HEK293T (cell line): Measurements from ENCODE around the gene PIM1.
"Not testable (repeated sequence)": the region's sequence is repeated elsewhere in the genome, so short reads cannot be mapped to it uniquely, and the experiment has no call there.

ENCODE experiments used
- ARNT ChIP-seq: fragments of 450-650 bp; IDR thresholded peaks from 2 replicates; pipeline ENCODE4 v1.6.1; 2017; ENCODE audit warnings: mild to moderate bottlenecking
- BHLHE40 ChIP-seq: fragments of 450-650 bp; IDR thresholded peaks from 2 replicates; pipeline ENCODE4 v1.6.1; 2016; ENCODE audit warnings: mild to moderate bottlenecking, moderate library complexity, borderline replicate concordance
- FOXA1 ChIP-seq: fragments of 450-650 bp; IDR thresholded peaks from 2 replicates; pipeline ENCODE4 v1.6.1; 2016; ENCODE audit warnings: mild to moderate bottlenecking
- FOXM1 ChIP-seq: fragments of 450-650 bp; IDR thresholded peaks from 2 replicates; pipeline ENCODE4 v1.6.1; 2017; ENCODE audit warnings: mild to moderate bottlenecking, borderline replicate concordance
- HDGF ChIP-seq: fragments of 450-650 bp; IDR thresholded peaks from 2 replicates; pipeline ENCODE4 v1.6.1; 2017; ENCODE audit warnings: antibody characterized with exemption, borderline replicate concordance
- NFRKB ChIP-seq: fragments of 450-650 bp; IDR thresholded peaks from 2 replicates; pipeline ENCODE4 v1.6.1; 2016; ENCODE audit warnings: mild to moderate bottlenecking, moderate library complexity
- PKNOX1 ChIP-seq: fragments of 450-650 bp; IDR thresholded peaks from 2 replicates; pipeline ENCODE4 v1.6.1; 2016
- SP1 ChIP-seq: fragments of 450-650 bp; IDR thresholded peaks from 2 replicates; pipeline ENCODE4 v1.6.1; 2017
- SUZ12 ChIP-seq: fragments of 450-650 bp; IDR thresholded peaks from 2 replicates; pipeline ENCODE4 v1.6.1; 2016; ENCODE audit warnings: mild to moderate bottlenecking
- TARDBP ChIP-seq: fragments of 450-650 bp; IDR thresholded peaks from 2 replicates; pipeline ENCODE4 v1.6.1; 2016
- ZNF384 ChIP-seq: fragments of 450-650 bp; IDR thresholded peaks from 2 replicates; pipeline ENCODE4 v1.6.1; 2016

DNA sequence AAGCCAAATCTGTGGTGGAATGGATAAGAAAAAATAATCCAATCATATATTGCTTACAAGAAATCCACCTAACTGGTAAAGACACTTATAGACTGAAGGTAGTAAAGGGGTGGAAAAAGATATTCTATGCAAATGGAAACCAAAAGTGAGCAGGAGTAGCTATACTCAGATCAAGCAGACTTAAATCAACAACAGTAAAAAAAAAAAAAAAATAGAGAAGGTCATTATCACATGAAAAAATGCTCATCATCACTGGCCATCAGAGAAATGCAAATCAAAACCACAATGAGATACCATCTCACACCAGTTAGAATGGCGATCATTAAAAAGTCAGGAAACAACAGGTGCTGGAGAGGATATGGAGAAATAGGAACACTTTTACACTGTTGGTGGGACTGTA, 24.9 kb downstream of the PIM1 start:
- TF ChIP-seq FOXM1, FOXA1, BHLHE40, TARDBP, PKNOX1, SP1, ZNF384, HDGF, SUZ12, ARNT, NFRKB: not testable (repeated sequence)
